GM21423 (cell line): Measurements from ENCODE around the gene HMCN2.

Source experiments
- ATAC-seq: cut with Tn5 transposase; IDR thresholded peaks from one replicate; pipeline ENCODE4 v1.9.1; 2021; ENCODE audit warnings: mild to moderate bottlenecking, moderate library complexity; ENCODE audit not compliant: unreplicated experiment

Gene HMCN2

DNA sequence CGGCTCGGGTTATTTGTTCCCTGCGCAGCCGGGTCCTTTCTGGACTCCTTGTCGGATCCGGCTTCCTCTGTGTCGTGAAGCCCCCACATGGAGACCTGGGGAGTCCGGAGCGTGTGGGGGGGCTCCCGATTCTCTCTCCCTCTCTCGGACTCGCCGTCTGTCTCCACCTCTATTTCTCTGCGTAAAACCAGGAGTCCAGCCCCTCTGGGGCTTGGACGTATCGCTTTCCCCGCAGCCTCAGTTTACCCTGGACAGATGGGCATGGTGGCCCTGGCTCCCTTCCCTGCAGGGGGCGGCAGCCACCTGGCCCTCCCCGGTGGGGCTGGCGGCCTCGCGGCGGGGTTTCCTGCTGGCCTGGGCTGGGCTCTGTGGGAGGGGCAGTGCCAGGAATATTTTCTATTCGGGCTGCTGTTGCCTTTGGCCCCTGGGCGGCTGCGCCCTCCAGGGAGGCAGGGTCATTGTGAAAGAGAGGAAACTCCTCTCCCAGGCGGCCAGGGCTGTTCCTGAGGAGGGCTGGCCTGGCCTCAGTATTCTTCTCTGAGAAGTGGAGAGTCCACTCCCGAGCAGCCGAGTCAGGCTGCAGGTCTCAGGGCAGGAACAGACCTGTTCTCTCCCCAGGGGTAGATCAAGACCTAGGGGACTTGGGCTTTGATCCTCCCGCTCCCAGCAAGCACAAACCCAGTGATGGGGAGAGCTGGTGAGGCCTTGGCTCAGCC is 179.9 kb downstream of the HMCN2 start:
- ATAC-seq = no peak

DNA sequence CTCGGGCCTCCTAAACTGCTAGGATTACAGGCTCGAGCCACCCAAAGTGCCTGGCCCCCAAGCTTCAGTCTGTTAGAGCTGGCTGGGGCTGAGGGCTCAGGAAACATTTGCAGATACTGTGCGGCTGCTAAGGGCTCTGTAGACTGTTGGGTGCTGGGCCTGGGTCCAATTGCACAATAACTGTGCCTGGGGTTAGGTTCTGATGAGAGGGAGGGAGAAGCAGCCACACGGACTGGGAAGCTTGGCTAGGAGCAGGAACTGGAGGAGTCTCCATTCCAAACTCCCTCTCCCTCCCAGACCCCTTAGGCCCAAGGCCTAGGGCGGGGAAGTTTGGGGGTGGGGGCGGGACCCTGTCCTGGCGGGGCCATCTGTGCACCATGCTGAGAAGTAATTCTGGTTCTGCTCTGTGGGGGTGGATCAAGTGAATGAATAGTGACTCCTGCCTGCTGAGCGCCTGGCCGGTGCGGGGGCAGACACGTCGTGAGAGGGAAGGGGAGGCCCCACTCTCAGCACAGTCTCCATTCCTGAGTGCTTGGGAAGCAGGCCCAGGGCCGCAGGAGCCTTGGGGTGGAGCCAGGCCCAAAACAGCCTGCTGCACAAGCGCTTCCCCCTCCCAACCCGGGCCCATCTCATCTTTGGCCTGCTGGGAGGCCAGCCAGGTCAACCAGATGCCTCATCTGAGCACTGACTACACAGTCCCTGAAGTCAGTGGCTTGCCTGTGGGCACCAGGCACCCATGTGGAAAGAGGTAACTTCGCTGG is 180.7 kb downstream of the HMCN2 start:
- ATAC-seq = no peak

DNA sequence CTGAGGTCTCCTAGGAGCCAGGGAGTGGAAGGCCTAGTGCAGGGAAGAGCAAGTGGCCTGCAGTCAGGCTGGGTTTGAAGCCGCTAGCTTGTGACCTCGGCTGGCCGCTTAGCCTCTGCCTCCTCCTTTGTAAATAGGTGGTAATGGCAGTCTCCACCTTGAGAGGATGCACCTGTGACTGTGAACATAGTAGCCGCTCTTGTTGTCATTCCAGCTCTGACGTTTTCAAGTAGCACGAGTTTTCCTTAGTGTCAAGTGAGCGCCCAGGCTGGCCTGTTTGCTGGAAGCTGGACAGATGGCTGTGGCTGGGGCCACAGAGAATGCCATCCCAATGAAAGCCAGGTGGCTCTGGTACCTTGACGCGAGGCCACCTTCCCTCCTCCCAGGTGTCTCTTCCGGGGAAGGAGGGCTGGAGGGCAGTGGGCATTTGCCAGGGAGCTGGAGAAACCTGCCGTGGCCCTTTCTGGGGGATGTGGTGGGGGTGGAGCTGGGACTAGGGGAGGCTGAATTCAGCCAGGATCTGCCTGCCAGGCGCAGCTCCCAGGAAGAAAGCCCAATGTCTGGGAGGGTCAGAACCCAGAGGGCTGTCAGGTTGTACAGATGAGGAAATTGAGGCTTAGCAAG is 181.7 kb downstream of the HMCN2 start:
- no peak for ATAC-seq

DNA sequence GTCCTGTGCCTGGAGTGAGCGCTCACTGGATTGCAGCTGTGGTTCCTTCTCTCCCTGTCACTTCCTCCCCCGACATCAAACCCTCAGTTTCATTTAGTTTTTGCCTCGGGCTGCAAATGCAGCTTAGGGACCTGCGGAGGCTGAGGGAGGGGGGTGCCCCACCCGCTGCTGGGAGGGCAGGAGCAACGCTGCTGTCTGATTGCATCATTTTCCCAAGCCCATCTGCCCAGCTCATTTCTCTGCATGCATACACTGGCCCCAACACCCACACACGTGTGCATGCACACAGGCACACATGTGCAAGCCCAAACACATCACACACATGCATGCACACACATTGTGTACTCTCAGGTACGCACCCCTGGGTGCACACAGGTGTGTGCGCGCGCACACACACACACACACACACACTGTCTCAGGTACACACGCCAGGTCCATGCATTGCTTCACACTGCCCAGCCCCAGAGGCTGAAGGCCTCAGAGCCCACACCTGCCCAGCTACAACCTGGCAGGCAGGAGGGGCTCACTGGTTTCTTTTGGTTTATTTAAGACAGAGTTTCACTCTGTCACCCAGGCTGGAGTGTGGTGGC is 182.6 kb downstream of the HMCN2 start:
- no peak for ATAC-seq

DNA sequence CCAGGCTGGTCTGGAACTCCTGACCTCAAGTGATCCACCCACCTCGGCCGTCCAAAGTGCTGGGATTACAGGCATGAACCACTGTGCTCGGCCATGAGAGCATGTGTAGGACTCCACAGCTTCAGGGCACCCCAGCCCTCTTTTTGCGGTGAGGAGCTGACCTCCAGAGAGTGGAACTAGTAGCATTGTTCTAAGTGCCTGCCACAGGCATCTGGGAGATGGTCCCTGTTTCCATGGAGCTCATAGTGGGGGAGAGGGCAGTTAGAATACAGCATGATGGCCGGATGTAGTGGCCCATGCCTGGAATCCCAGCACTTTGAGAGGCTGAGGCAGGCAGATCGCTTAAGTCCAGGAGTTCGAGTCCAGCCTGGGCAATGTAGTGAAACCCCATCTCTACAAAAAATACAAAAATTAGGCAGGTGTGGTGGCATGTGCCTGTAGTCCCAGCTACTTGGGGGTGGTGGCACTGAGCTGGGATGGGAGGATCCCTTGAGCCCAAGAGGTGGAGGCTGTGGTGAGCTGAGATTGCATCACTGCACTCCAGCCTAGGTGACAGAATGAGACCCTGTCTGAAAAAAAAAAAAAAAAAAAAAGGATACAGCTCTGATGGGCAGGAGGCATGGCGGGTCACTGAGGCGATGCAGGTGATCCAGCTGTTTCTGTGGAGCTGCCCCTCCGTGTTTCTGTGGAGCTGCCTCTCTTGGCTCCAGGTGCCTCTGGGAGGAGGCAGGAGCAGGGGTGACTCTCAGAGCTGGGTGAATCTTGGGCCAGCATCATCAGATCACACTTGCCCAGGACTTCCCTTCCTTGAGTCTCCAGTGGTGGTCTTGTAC is 183.4 kb downstream of the HMCN2 start:
- no peak for ATAC-seq

DNA sequence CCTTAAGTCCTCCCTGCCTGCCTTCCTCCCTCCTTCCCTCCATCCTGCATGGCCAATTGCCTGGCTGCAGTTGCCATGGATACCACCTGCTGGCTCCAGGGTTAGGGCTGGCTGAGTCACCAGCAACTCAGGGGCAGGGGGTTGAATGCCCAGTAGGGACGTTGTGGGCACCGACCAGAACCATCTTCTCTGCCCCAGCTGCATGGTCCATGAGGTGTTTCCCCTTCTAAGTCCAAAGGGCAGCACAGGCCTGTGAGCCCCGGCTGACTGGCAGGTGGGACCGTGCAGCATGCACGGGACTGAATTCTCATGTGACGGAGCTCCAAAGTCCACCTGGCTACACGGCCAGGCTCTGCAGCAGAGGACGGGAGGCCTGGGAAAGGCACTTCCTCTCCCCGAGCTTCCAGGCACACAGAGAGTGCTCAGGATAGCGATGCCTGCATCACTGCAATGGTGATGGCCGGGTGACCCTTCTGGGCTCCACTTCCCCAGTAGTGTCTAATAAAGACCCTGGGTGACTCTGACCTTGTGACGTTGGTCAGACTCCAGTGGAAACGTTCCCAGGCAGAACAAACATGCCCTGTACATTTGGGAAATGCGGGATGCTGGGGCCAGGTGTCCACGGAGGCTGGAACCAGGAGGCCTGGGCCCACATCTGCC is 184.9 kb downstream of the HMCN2 start:
- ATAC-seq = no peak

DNA sequence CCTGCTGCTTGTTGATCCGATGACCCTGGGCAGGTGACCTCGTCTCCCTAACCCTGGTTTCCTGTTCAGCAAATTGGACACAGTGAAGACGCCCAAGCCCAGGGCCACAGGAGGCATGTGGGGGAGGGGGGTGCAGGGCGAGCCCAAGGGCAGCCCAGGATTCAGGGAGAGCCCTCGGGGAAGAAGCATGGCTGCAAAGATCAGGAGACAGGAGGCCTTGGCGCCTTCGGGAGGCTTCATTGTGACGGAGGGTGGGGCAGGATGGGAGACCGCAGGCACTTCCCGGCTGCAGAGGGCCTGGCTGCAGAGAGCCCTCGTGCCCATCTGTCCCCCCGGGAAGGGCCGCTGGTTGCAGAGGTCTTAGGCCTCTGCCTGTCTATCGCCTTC is 185.4 kb downstream of the HMCN2 start:
- ATAC-seq = no peak

DNA sequence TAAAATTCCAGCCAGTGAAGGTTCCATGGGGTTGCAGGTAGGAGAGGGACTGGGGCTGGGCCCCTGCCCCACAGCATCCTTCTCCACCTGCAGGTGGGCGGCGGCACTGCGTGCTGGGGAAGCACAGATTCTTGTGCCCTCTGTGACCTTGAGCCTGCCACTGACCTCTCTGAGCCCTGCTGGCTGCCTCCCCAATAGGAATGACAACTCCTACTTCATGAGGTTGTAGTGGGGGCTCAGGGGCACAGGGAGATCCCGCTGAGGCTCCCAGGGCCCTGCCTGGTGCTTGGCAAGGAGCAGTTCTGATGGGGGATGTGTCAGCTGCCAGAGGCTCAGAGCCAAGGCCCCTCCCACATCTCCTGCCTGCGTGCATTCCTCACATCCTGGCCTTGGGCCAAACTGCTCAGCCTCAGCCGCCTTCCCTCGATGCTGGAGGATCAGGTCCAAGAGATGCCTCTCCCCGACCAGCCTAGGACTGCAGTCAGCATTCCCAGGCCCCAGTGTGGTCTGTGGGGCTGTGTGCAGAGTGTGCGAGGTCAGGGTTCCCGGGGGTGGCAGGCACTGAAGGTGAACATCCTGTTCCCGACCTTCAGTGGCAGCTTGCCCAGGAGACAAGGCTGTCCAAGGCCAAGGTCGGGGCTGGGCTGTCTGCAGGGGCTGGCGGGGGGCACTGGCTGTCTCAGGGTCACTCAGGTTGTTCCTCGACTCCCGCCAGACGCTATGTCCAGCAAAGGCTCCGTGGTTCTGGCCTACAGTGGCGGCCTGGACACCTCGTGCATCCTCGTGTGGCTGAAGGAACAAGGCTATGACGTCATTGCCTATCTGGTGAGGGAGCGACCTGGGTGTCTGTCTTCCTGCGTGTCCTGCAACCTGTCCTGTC is 186.2 kb downstream of the HMCN2 start:
- no peak for ATAC-seq

DNA sequence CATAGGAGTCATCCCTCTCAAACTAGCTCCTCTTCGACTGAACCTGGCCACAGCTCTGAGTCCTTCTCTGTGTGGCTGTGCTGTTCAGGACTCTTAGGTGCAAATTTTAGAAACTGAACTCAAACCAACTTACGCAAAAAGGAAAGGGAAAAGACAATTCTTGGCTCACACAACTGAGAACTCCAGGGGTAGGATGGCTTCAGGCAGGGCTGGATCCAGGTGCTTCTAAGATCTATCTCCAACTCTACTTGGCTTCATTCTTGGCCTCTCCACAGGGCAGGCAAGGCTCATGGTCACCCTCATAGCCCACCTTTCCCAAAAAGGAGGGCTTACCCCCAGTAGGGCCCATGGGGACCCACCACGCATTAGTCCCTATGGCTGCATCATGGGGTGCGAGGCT is 187.3 kb downstream of the HMCN2 start:
- no peak for ATAC-seq

DNA sequence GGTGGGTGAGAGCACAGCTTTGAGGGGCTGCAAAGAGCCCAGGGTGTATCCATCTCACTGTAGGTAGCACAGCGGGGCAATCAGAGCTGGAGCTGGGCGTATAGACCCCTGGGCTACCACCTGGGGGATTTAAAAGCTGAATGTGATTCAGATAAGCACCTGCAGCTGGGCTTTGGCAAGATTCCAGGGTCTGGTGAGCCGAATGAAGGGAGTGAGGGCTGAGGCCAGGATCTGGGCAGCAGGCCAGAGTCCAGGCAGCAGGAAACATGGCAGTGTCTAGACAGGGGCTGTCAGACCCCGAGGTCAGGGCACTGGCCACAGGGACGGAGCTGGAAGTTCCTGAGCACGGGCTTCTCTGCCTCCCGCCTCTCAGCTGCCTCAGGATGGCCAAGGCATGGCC is 187.9 kb downstream of the HMCN2 start:
- no peak for ATAC-seq

DNA sequence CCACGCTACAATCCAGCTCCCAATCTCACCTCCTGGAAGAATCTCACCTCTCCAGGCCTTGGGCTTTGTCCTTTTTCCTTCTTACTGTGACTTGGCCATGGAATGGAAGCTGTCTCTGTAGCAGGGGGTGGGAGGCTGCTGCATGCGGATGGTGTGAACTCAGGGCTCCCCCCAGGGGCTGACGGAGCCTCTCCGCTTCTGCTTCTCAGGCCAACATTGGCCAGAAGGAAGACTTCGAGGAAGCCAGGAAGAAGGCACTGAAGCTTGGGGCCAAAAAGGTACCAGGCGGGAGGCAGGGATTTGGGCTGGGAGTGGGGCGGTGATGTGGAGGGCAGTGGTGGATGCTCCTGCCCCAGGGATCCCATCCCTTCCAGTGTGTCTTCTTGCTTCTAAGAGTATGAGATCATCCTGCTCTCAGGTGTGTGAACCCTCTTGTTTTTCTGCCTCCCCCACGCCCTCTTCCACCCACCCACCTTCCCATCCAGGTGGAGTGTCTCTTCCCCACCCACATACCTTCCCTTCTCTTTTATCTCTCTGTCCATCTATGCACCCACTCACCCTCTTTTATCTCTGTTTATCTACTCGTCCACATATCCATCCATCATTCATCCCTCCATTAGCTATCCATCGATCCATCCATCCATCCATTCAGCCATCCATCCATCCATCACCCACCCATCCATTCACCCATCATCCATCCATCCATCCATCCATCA is 188.7 kb downstream of the HMCN2 start:
- ATAC-seq = no peak

DNA sequence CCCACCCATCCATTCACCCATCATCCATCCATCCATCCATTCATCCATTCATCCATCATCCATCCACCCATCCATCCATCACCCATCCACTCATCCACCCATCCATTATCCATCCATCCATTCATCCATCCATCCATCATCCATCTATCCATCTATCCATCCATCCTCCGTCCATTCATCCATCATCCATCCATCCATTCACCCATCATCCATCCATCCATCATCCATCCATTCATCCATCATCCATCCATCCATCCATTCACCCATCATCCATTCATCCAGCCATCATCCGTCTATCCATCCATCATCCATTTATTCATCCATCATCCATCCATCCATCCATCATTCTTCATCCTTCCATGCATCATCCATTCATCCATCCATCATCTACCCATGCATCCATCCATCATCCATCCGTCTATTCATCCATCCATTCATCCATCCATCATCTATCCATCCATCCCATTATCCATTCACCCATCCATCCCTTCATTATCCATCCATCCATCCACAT is 189.3 kb downstream of the HMCN2 start:
- ATAC-seq = no peak

DNA sequence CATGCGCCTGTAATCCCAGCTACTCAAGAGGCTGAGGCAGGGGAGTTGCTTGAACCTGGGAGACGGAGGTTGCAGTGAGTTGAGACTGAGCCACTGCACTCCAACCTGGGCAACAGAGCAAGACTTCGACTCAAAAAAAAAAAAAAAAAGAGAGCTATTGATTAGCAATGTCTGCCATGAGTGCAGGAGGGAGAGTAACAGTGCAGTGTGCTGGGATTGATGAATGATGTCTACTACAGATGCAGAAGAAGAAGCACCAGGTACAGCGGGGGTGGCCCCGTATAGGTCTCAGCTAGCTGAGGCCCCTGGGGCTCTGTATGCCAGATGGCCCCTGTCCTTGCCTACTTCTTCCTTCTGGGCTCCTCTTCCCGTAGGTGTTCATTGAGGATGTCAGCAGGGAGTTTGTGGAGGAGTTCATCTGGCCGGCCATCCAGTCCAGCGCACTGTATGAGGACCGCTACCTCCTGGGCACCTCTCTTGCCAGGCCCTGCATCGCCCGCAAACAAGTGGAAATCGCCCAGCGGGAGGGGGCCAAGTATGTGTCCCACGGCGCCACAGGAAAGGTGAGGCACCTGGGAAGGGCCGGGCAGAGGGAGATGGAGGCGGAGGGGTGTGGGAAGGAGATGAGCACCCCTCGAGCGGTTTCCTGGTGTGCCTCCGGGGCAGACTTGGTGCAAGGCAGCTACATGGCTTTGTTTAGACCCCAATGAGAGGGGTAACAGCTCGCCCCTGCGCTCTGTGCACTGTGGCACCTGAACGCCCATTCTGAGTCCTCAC is 192.7 kb downstream of the HMCN2 start:
- no peak for ATAC-seq

DNA sequence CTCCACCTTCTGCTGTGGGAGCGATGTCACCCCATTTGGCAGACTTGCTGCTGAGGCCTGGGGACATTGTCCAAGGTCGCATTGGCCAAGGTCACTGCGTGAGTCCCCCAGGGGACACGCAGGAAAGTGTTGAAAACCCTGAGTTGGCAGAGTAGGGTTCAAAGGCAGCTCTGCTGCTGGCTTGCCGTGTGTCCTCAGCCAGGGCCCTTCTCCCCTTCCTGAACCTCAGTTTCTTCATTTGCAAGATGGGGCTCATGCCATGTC is 193.2 kb downstream of the HMCN2 start:
- ATAC-seq = no peak

DNA sequence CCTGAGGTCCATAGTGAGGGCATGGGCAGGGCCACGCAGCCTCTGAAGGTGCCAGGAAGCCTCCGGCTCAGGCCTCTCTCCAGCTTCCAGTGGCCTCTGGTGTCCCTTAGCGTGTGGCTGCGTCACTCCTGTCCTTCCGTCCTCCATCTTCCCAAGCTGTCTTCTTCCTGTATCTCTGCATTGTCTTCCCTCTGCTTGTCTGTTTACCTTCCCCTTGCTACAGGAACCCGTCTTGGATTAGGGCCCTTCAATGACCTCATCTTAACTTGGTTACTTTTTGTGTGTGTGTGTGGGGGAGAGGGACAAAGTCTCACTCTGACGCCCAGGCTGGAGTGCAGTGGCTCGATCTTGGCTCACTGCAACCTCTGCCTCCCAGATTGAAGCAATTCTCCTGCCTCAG is 193.6 kb downstream of the HMCN2 start:
- ATAC-seq = no peak

DNA sequence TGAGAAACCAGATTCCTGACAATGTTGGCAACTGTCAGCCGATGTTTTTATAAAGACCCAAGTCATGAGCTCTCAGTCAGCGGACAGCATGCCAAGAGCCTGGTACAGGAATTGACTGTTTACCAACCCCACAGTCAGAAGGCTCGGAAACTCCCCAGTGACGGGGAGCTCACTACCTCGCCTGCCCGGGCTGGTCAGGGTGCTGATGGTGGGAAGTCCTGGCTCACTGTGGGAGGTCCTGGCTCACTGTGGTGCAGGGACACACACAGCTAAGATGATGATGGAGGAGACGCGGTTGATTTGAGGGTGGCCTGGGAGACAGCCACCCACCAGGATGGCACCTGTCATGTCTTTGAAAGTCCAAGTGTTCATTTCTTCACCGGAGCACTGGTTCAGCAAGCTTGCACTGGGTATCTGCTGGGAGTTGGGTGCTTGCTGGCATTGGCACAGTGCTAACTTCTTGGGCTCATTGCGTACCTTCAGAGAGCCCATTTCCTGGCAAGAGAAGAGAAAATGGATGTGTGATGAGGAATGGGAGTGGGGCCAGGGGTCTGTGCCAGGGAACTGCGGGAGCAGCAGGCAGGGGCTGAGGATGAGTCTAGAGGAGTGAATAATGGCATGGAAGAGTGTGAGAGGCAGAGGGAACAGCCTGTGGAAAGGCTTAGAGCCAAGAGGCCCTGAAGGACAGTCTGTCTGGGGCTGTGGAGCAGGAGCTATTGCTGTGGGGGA is 194.5 kb downstream of the HMCN2 start:
- ATAC-seq = no peak

DNA sequence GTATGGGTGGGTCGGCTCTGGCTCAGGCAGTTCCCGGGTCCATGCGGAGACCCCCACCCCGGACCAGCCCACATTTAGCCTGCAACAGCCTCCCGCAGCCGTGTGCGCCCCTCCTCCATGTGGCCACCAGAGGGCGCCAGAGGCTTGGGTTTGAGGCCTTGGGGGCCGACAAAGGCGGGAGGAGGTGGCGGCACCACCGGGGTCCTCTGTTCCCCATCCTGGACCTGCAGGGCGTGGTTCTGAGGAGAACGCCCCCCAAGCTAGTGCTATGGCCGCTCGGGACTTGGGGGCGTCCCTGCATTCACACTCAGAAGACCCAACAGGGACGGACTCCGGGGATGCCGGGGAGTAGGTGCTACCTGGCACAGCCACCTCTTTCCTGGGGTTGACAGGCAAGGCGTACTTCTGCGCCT is 195.7 kb downstream of the HMCN2 start:
- no peak for ATAC-seq
